Stimulated activated CD4-positive, alpha-beta T cell treated with anti-CD3 and anti-CD28 coated beads, Interleukin-4, amount 100 ng/mL, for 24 hours (primary cell): ENCODE data around the gene SEC14L5.
"Not testable (repeated sequence)": the region's sequence is repeated elsewhere in the genome, so short reads cannot be mapped to it uniquely, and the experiment has no call there.

ENCODE experiments used
- DNase-seq: peaks from one replicate; pipeline ENCODE4 v3.0.0-alpha.2; 2020

SEC14L5 gene

GRCh38 chr16:4933433-4933832, 24.7 kb upstream of the SEC14L5 start:
- DNase-seq: no peak

- no peak for DNase-seq
These were observed 24.2 kb upstream of the SEC14L5 start for GRCh38 chr16:4933871-4934395.

GRCh38 chr16:4934591-4934990, 23.5 kb upstream of the SEC14L5 start:
- no peak for DNase-seq

- DNase-seq: no peak
These were observed 22.8 kb upstream of the SEC14L5 start for GRCh38 chr16:4935241-4935855.

GRCh38 chr16:4936181-4936990, 21.7 kb upstream of the SEC14L5 start:
- DNase-seq: no peak

- DNase-seq: no peak
These were observed 20.9 kb upstream of the SEC14L5 start, which contains the start of gene PPL for GRCh38 chr16:4936991-4937781. Gene PPL, minus strand, starts transcription at chr16:4937148. Its CDS starts 103 bp downstream, at chr16:4937045.

GRCh38 chr16:4937782-4938682, 20.1 kb upstream of the SEC14L5 start:
- no peak for DNase-seq

GRCh38 chr16:4938683-4939030, 19.5 kb upstream of the SEC14L5 start:
- DNase-seq: no peak

- no peak for DNase-seq
These were observed 17.4 kb upstream of the SEC14L5 start for GRCh38 chr16:4940719-4941118.

GRCh38 chr16:4942481-4942880, 15.6 kb upstream of the SEC14L5 start:
- no peak for DNase-seq

GRCh38 chr16:4944333-4945281, 13.5 kb upstream of the SEC14L5 start:
- DNase-seq: no peak

GRCh38 chr16:4945560-4946502, 12.3 kb upstream of the SEC14L5 start:
- DNase-seq: no peak

GRCh38 chr16:4946917-4947316, 11.2 kb upstream of the SEC14L5 start:
- DNase-seq: no peak

- no peak for DNase-seq
These were observed 10.2 kb upstream of the SEC14L5 start for GRCh38 chr16:4947722-4948503.

GRCh38 chr16:4948903-4949766, 9.0 kb upstream of the SEC14L5 start:
- no peak for DNase-seq

- no peak for DNase-seq
These were observed 8.1 kb upstream of the SEC14L5 start for GRCh38 chr16:4949986-4950385.

- not testable (repeated sequence) for DNase-seq
These were observed 6.5 kb upstream of the SEC14L5 start for GRCh38 chr16:4951583-4951982.

GRCh38 chr16:4954714-4955113, 3.4 kb upstream of the SEC14L5 start:
- DNase-seq: no peak
